GM21619 (cell line): ENCODE measurements around the gene BMPR2.
"Not testable (repeated sequence)": the region's sequence is repeated elsewhere in the genome, so short reads cannot be mapped to it uniquely, and the experiment has no call there.

ENCODE experiments used
- ATAC-seq: cut with Tn5 transposase; IDR thresholded peaks from one replicate; pipeline ENCODE4 v1.9.1; 2021; ENCODE audit not compliant: unreplicated experiment

The BMPR2 gene

GRCh38 chr2:202514732-202515131 is 138.6 kb downstream of the BMPR2 start:
- ATAC-seq: no peak

GRCh38 chr2:202519453-202519852 is 143.3 kb downstream of the BMPR2 start:
- ATAC-seq: no peak

GRCh38 chr2:202521470-202521869 is 145.3 kb downstream of the BMPR2 start:
- ATAC-seq: no peak

- ATAC-seq: no peak
These were observed 153.3 kb downstream of the BMPR2 start for GRCh38 chr2:202529389-202529788.

GRCh38 chr2:202530038-202530437 is 153.9 kb downstream of the BMPR2 start:
- no peak for ATAC-seq

GRCh38 chr2:202535290-202535689 is 159.2 kb downstream of the BMPR2 start:
- not testable (repeated sequence) for ATAC-seq

- no peak for ATAC-seq
These were observed 165.0 kb downstream of the BMPR2 start for GRCh38 chr2:202541137-202541536.

- no peak for ATAC-seq
These were observed 166.0 kb downstream of the BMPR2 start for GRCh38 chr2:202542142-202542541.

GRCh38 chr2:202545523-202545922 is 169.4 kb downstream of the BMPR2 start:
- no peak for ATAC-seq

- ATAC-seq: no peak
These were observed 169.8 kb downstream of the BMPR2 start for GRCh38 chr2:202545931-202546330.

GRCh38 chr2:202546499-202547141 is 170.5 kb downstream of the BMPR2 start:
- not testable (repeated sequence) for ATAC-seq

GRCh38 chr2:202548240-202548639 is 172.1 kb downstream of the BMPR2 start:
- no peak for ATAC-seq

- not testable (repeated sequence) for ATAC-seq
These were observed 174.9 kb downstream of the BMPR2 start for GRCh38 chr2:202551000-202551399.

GRCh38 chr2:202555356-202555755 is 179.2 kb downstream of the BMPR2 start:
- no peak for ATAC-seq

- ATAC-seq: no peak
These were observed 184.1 kb downstream of the BMPR2 start for GRCh38 chr2:202560200-202560599.

- ATAC-seq: no peak
These were observed 188.1 kb downstream of the BMPR2 start for GRCh38 chr2:202564226-202564625.

- ATAC-seq: no peak
These were observed 190.2 kb downstream of the BMPR2 start for GRCh38 chr2:202566286-202566685.

GRCh38 chr2:202574541-202574940 is 198.4 kb downstream of the BMPR2 start:
- ATAC-seq: no peak

- ATAC-seq: not testable (repeated sequence)
These were observed 199.1 kb downstream of the BMPR2 start for GRCh38 chr2:202575194-202575593.

GRCh38 chr2:202577250-202578183 is 201.4 kb downstream of the BMPR2 start:
- ATAC-seq: no peak

GRCh38 chr2:202582846-202583245 is 206.7 kb downstream of the BMPR2 start:
- ATAC-seq: not testable (repeated sequence)

- no peak for ATAC-seq
These were observed 207.6 kb downstream of the BMPR2 start for GRCh38 chr2:202583709-202584219.
